OCI-LY3 (cell line): ENCODE data around the gene SPARCL1.

Experiments used
- H2AFZ ChIP-seq: fragments of 200-600, 300-600 bp; shearing (Covaris generic); 2 replicates; pipeline ENCODE4 v1.6.0; 2014; ENCODE audit warnings: antibody characterized with exemption, low read depth, low read length
- H3K27ac ChIP-seq: fragments of 200-600, 300-600 bp; sonication (generic); 2 replicates; pipeline ENCODE4 v1.5.1; 2014; ENCODE audit warnings: mild to moderate bottlenecking, low read length, moderate library complexity, mixed read lengths
- H3K27me3 ChIP-seq: fragments of 200-600, 300-600 bp; sonication (generic); 2 replicates; pipeline ENCODE4 v1.6.1; 2014; ENCODE audit warnings: low read depth, low read length, mixed read lengths
- H3K36me3 ChIP-seq: fragments of 200-600, 300-600 bp; sonication (generic); replicated peaks from 2 replicates; pipeline ENCODE3; 2014; ENCODE audit warnings: low read depth, low read length, mixed read lengths
- H3K4me1 ChIP-seq: fragments of 300-600, 200-600 bp; sonication (generic); 2 replicates; pipeline ENCODE4 v1.6.1; 2014; ENCODE audit warnings: low read length, mixed read lengths
- H3K4me2 ChIP-seq: fragments of 200-600, 300-600 bp; sonication (generic); 2 replicates; pipeline ENCODE4 v1.6.1; 2014; ENCODE audit warnings: low read length, mixed read lengths
- H3K4me3 ChIP-seq: fragments of 300-600, 200-600 bp; sonication (generic); 2 replicates; pipeline ENCODE4 v1.5.1; 2014; ENCODE audit warnings: antibody characterized with exemption, mild to moderate bottlenecking, low read length, moderate library complexity
- H3K79me2 ChIP-seq: fragments of 300-600, 200-600 bp; shearing (Covaris generic); 2 replicates; pipeline ENCODE4 v1.6.1; 2014; ENCODE audit warnings: mild to moderate bottlenecking, low read length, mixed read lengths
- H3K9ac ChIP-seq: fragments of 300-600, 200-600 bp; shearing (Covaris generic); 2 replicates; pipeline ENCODE4 v1.6.0; 2014; ENCODE audit warnings: mild to moderate bottlenecking, low read length, moderate library complexity
- H3K9me3 ChIP-seq: fragments of 200-600, 300-600 bp; shearing (Covaris generic); 2 replicates; pipeline ENCODE4 v1.6.1; 2014; ENCODE audit warnings: low read length, mixed read lengths; ENCODE audit not compliant: insufficient read depth
- H4K20me1 ChIP-seq: fragments of 200-600, 300-600 bp; sonication (generic); 2 replicates; pipeline ENCODE4 v1.6.1; 2016; ENCODE audit warnings: low read length, mixed read lengths; ENCODE audit not compliant: insufficient read depth
- EZH2phosphoT487 ChIP-seq: fragments of 200-600 bp; shearing (Covaris generic); IDR thresholded peaks from 2 replicates; pipeline ENCODE4 v1.6.1; 2018; ENCODE audit warnings: antibody characterized with exemption, mixed run types, low read depth
- TF ChIP-seq, protein P1 (sequence below): fragments of 200-600, 300-600 bp; sonication (generic); IDR thresholded peaks from 2 replicates; pipeline ENCODE4 v1.5.1; 2014; ENCODE audit warnings: antibody characterized with exemption, low read length, low read depth

Gene SPARCL1

DNA sequence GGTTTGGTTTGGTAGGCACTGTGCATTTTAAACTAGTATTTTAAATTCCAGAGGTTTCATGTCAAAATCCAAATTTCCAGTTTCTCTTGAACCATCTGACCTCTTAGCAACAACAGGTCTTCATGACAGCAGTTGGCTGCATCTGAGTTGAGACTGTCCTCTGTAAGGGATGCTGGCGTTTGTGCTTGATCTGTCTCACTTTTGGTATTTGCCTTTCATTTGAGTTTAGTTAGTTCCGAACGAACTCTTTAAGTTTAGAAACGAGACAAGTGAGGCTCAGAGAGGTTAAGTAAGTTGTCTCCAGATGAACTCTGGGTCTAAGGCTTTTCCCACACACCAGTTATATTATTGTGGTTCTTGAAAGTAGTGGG, 29.1 kb downstream of the SPARCL1 start:
- Histone ChIP-seq H3K4me3 (peak overlapping the region; percentile 69), H3K9me3 (no peaks in the 10 kb centered on the region), H3K27ac (peak overlapping the region; percentile 41), H3K4me1 (peaks cover 24% of the 10 kb centered on the region), H2AFZ (0 out of 2 replicates have a peak overlapping the region, but pooled peaks have one; percentile 37), H3K4me2 (peak overlapping the region; percentile 70), H3K27me3 (0 out of 2 replicates have a peak, but pooled peaks cover 4% of the 10 kb centered on the region), H3K9ac (no peak overlapping the region), H3K79me2 (no peaks in the 10 kb centered on the region), H3K36me3 (no peaks in the 10 kb centered on the region), H4K20me1 (no peaks in the 10 kb centered on the region)
- TF ChIP-seq EZH2phosphoT487: no peak
- TF ChIP-seq, protein P1, sequence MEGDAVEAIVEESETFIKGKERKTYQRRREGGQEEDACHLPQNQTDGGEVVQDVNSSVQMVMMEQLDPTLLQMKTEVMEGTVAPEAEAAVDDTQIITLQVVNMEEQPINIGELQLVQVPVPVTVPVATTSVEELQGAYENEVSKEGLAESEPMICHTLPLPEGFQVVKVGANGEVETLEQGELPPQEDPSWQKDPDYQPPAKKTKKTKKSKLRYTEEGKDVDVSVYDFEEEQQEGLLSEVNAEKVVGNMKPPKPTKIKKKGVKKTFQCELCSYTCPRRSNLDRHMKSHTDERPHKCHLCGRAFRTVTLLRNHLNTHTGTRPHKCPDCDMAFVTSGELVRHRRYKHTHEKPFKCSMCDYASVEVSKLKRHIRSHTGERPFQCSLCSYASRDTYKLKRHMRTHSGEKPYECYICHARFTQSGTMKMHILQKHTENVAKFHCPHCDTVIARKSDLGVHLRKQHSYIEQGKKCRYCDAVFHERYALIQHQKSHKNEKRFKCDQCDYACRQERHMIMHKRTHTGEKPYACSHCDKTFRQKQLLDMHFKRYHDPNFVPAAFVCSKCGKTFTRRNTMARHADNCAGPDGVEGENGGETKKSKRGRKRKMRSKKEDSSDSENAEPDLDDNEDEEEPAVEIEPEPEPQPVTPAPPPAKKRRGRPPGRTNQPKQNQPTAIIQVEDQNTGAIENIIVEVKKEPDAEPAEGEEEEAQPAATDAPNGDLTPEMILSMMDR: no peak

DNA sequence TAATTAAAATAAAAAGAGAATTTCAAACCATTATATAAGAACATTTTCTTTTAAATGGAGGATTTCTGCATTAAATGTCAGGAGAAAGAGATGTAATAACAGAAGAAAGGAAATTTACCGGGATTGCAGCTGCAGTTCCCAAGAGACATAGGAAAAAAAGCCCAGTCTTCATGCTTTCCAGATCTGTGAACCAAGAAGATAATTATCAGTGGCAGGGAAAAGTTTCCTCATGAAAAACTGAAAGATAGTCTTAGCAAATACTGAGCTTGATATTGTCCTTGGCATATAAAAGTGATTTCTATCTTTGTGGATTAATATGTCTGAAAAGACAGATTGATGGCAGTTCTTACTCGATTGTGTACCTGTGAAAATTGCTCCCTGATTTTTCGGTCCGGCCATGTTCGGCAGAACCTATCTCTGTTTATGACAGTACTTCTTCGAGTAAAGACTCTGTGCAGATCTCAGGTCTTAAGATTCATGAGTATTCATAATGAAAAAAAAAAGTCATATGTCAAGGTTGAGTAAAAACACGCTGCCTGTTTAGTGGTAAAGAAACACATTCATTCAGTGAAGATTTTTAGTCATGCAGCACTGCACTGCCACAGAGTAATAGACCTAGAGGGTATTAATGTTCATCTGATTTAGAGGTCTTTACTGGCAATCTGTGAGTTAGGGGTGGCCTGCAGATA, 29.6 kb downstream of the SPARCL1 start:
- 0 out of 2 replicates have a peak, but pooled peaks cover 4% of the 10 kb centered on the region for H3K27me3 ChIP-seq
- H3K4me3 ChIP-seq: peak overlapping the region; percentile 69
- H3K79me2 ChIP-seq: no peaks in the 10 kb centered on the region
- H3K9me3 ChIP-seq: no peaks in the 10 kb centered on the region
- no peaks in the 10 kb centered on the region for H4K20me1 ChIP-seq
- 0 out of 2 replicates have a peak overlapping the region, but pooled peaks have one; percentile 2 for H2AFZ ChIP-seq
- peak overlapping the region; percentile 70 for H3K4me2 ChIP-seq
- H3K4me1 ChIP-seq: peaks cover 24% of the 10 kb centered on the region
- peak overlapping the region; percentile 41 for H3K27ac ChIP-seq
- H3K9ac ChIP-seq: peak overlapping the region; percentile 38
- no peaks in the 10 kb centered on the region for H3K36me3 ChIP-seq
- TF ChIP-seq, protein P1: no peak
- no peak for TF ChIP-seq EZH2phosphoT487

DNA sequence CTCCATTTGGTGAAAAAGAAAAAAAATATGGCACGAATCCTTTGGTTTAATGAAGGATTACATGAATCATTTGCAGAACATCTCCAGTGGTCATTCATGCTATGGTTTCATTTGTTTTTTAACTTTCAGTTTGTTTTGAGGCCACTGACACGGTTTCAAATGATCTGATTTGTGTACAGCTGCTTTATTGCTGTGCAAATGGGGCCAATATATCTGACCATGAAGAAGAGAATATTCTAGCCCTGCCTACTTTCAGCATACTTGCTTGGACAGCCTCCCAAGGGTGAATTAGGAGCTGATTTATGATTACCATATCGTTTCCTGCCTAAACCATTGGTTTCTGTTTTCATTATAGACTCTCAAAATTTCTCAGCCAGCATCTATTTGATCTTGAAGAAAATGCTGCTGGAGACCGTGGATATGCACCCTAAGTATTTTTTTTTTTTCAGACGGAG, 30.7 kb downstream of the SPARCL1 start:
- no peaks in the 10 kb centered on the region for H3K79me2 ChIP-seq
- H3K4me2 ChIP-seq: peak overlapping the region; percentile 42
- no peaks in the 10 kb centered on the region for H4K20me1 ChIP-seq
- H3K27ac ChIP-seq: no peak overlapping the region
- H3K4me3 ChIP-seq: no peak overlapping the region
- H3K27me3 ChIP-seq: 0 out of 2 replicates have a peak, but pooled peaks cover 4% of the 10 kb centered on the region
- peaks cover 24% of the 10 kb centered on the region for H3K4me1 ChIP-seq
- TF ChIP-seq, protein P1: no peak
- no peak for TF ChIP-seq EZH2phosphoT487
- no peaks in the 10 kb centered on the region for H3K9me3 ChIP-seq
- no peak overlapping the region for H2AFZ ChIP-seq
- no peak overlapping the region for H3K9ac ChIP-seq
- H3K36me3 ChIP-seq: no peaks in the 10 kb centered on the region

DNA sequence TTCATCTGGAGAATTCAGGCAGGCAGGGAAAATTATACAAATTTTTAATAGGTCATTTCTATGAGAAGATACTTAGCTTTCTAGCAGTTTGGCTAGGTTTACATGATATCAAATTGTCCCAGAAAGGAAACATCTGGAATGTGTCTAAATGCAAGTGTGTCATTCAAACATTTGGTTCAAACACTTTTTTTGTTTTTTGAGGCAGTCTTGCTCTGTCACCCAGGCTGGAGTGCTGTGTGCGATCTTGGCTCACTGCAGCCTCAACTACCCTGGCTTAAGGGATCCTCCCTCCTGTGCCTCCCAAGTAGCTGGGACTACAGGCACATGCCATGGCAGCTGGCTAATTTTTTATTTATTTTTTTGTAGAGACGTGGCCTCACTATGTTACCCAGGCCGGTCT, 31.6 kb downstream of the SPARCL1 start:
- H3K4me3 ChIP-seq: no peak overlapping the region
- no peaks in the 10 kb centered on the region for H3K9me3 ChIP-seq
- no peaks in the 10 kb centered on the region for H3K79me2 ChIP-seq
- TF ChIP-seq, protein P1: no peak
- TF ChIP-seq EZH2phosphoT487: no peak
- H3K27me3 ChIP-seq: no peaks in the 10 kb centered on the region
- H3K4me2 ChIP-seq: no peak overlapping the region
- H4K20me1 ChIP-seq: no peaks in the 10 kb centered on the region
- H2AFZ ChIP-seq: no peak overlapping the region
- no peaks in the 10 kb centered on the region for H3K36me3 ChIP-seq
- H3K9ac ChIP-seq: no peak overlapping the region
- no peak overlapping the region for H3K27ac ChIP-seq
- peaks cover 24% of the 10 kb centered on the region for H3K4me1 ChIP-seq
